PC-3 (cell line): ENCODE measurements around the gene UMPS. TPM values are rescaled to one million over a fixed set of nuclear protein-coding genes. Genes with fewer than 3 reads are reported as not detected.

Experiments
- ATAC-seq: fragments of 200-7000 bp; cut with Tn5 transposase; 2 replicates; pipeline ENCODE4 v1.9.1; 2020; ENCODE audit warnings: mild to moderate bottlenecking, moderate library complexity
- BruUV-seq: library from RNA; stranded (reverse); fragments of 400-500 nt; replicated peaks from 2 replicates; lab custom pipeline; 2021; lab: Mats Ljungman, UMichigan
- CTCF ChIA-PET: fragments of 300-600 bp; sonication (Branson Sonifier 250); formaldehyde crosslinking; loops from one replicate; lab custom pipeline; 2022; ENCODE audit warnings: antibody characterized with exemption; lab: Charles Lee
- POLR2A ChIA-PET: fragments of 300-600 bp; sonication (Branson Sonifier 250); formaldehyde crosslinking; loops from one replicate; lab custom pipeline; 2022; ENCODE audit warnings: antibody characterized with exemption; ENCODE audit not compliant: unreplicated experiment; lab: Charles Lee
- DNase-seq: peaks from one replicate; pipeline ENCODE4 v3.0.0-alpha.2; 2015
- H2AFZ ChIP-seq: fragments of 300-600 bp; sonication (generic); 2 replicates; pipeline ENCODE4 v1.6.0; 2016; ENCODE audit warnings: antibody characterized with exemption, low read length
- H3F3A ChIP-seq: fragments of 300-600 bp; sonication (generic); one replicate; pipeline ENCODE4 v1.6.0; 2017; ENCODE audit warnings: antibody characterized with exemption, low read length, control low read depth, mild to moderate bottlenecking; ENCODE audit not compliant: unreplicated experiment
- H3K27ac ChIP-seq: fragments of 300-600 bp; sonication (generic); 2 replicates; pipeline ENCODE4 v1.5.1; 2016; ENCODE audit warnings: mild to moderate bottlenecking, low read length
- H3K27me3 ChIP-seq: fragments of 300-600 bp; sonication (generic); 2 replicates; pipeline ENCODE4 v1.6.1; 2016; ENCODE audit warnings: low read length, mixed read lengths
- H3K36me3 ChIP-seq: fragments of 300-600 bp; sonication (generic); 2 replicates; pipeline ENCODE4 v1.6.1; 2016; ENCODE audit warnings: low read depth, mixed run types, low read length, mixed read lengths
- H3K4me1 ChIP-seq: fragments of 300-600 bp; sonication (generic); 2 replicates; pipeline ENCODE4 v1.5.1; 2016; ENCODE audit warnings: low read length; ENCODE audit not compliant: insufficient read depth
- H3K4me2 ChIP-seq: fragments of 300-600 bp; sonication (generic); 2 replicates; pipeline ENCODE4 v1.6.0; 2016; ENCODE audit warnings: low read length
- H3K4me3 ChIP-seq: fragments of 300-600 bp; sonication (generic); 2 replicates; pipeline ENCODE4 v1.5.1; 2016; ENCODE audit warnings: mild to moderate bottlenecking, low read length, mixed read lengths
- H3K79me2 ChIP-seq: fragments of 300-600 bp; sonication (generic); 2 replicates; pipeline ENCODE4 v1.6.1; 2017; ENCODE audit warnings: low read length, mixed read lengths
- H3K9ac ChIP-seq: fragments of 300-600 bp; sonication (generic); 2 replicates; pipeline ENCODE4 v1.6.0; 2016; ENCODE audit warnings: mild to moderate bottlenecking, low read length
- H3K9me2 ChIP-seq: fragments of 300-600 bp; sonication (generic); replicated peaks from 2 replicates; pipeline ENCODE4 v1.6.1; 2016; ENCODE audit warnings: mixed run types, low read length, mixed read lengths
- H3K9me3 ChIP-seq: fragments of 300-600 bp; sonication (generic); 2 replicates; pipeline ENCODE4 v1.6.1; 2016; ENCODE audit warnings: low read length, mixed read lengths
- H4K20me1 ChIP-seq: fragments of 300-600 bp; sonication (generic); 2 replicates; pipeline ENCODE4 v1.6.1; 2016; ENCODE audit warnings: low read length, mixed read lengths
- EZH2 ChIP-seq: fragments of 300-600 bp; sonication (generic); IDR thresholded peaks from one replicate; pipeline ENCODE4 v1.6.1; 2017; ENCODE audit warnings: antibody characterized with exemption, mild to moderate bottlenecking, low read length; ENCODE audit not compliant: unreplicated experiment
- EZH2phosphoT487 ChIP-seq: fragments of 300-600 bp; sonication (generic); IDR thresholded peaks from 2 replicates; pipeline ENCODE4 v1.6.1; 2018; ENCODE audit warnings: mild to moderate bottlenecking, antibody characterized with exemption, low read length, borderline replicate concordance
- intact Hi-C: fragments of 100-400 bp; cut with micrococcal nuclease; formaldehyde crosslinking; loops from 2 replicates; pipeline ENCODE4 v1.9.0; 2023
- total RNA-seq: library from RNA; depleted of rRNA; stranded (reverse); fragments of >200 nt; gene quantifications from 2 replicates; pipeline ENCODE4 v1.2.3, GENCODE V29; 2014
- TF ChIP-seq, protein P1 (sequence below): fragments of 300-600 bp; sonication (generic); conservative IDR thresholded peaks from 2 replicates; pipeline ENCODE4 v1.5.1; 2017; ENCODE audit warnings: antibody characterized with exemption, low read depth, mild to moderate bottlenecking, low read length

Gene UMPS
- total RNA-seq, 1 experiment from 2014 or later: 38.4 TPM

DNA sequence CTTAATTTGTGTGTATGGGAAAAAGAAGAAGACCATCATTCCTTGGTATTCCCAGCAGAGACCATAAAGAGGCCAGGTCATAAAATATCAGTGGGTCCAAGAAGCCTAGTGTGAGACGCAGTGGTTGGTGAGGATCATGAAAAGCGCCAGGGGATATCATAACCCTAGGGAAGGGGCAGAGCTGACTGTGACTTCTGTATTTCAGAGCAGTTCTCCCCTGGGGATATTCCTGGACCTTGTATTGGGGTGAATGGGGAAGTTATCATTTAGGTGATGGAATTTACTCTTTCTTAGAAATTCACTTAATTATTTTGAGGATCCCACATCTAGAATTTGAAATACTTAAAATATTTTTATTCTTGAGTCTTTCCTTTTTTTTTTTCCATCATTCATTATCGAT, 34.9 kb upstream of the UMPS start:
- BruUV-seq: no TSS peak
- no peak overlapping the region for H3K9ac ChIP-seq
- no peaks in the 10 kb centered on the region for H4K20me1 ChIP-seq
- ChIA-PET POLR2A (no interaction called here), CTCF (no interaction called here)
- H3K27me3 ChIP-seq: no peaks in the 10 kb centered on the region
- H3K9me2 ChIP-seq: no peaks in the 10 kb centered on the region
- no peak for TF ChIP-seq EZH2
- TF ChIP-seq EZH2phosphoT487: no peak
- TF ChIP-seq, protein P1, sequence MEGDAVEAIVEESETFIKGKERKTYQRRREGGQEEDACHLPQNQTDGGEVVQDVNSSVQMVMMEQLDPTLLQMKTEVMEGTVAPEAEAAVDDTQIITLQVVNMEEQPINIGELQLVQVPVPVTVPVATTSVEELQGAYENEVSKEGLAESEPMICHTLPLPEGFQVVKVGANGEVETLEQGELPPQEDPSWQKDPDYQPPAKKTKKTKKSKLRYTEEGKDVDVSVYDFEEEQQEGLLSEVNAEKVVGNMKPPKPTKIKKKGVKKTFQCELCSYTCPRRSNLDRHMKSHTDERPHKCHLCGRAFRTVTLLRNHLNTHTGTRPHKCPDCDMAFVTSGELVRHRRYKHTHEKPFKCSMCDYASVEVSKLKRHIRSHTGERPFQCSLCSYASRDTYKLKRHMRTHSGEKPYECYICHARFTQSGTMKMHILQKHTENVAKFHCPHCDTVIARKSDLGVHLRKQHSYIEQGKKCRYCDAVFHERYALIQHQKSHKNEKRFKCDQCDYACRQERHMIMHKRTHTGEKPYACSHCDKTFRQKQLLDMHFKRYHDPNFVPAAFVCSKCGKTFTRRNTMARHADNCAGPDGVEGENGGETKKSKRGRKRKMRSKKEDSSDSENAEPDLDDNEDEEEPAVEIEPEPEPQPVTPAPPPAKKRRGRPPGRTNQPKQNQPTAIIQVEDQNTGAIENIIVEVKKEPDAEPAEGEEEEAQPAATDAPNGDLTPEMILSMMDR: no peak
- DNase-seq: no peak
- no peak overlapping the region for H2AFZ ChIP-seq
- no peak overlapping the region for H3K27ac ChIP-seq
- H3K9me3 ChIP-seq: no peaks in the 10 kb centered on the region
- H3F3A ChIP-seq: no peaks in the 10 kb centered on the region
- H3K36me3 ChIP-seq: no peaks in the 10 kb centered on the region
- no peak overlapping the region for H3K4me2 ChIP-seq
- no peak for ATAC-seq
- H3K4me3 ChIP-seq: no peak overlapping the region
- no peaks in the 10 kb centered on the region for H3K4me1 ChIP-seq
- intact Hi-C loops: no loop called here
- H3K79me2 ChIP-seq: no peaks in the 10 kb centered on the region

DNA sequence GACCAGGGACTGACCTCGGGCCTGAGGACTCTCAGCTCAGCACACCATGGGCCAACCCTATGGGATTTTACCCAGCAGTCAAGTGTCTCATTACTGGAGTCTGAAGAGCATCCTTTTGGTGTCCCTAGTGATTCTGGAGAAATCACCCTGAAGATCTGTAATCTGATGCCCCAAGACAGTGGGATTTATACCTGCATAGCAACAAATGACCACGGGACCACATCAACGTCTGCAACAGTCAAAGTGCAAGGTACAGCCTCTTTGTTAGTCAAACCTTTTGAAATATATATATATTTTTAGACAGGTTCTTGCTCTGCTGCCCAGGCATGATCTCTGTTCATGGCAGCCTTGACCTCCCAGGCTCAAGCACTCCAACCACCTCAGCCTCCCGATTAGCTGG, 34.2 kb upstream of the UMPS start:
- H3K4me3 ChIP-seq: no peak overlapping the region
- DNase-seq (no peak), ATAC-seq (no peak)
- no peaks in the 10 kb centered on the region for H3K9me3 ChIP-seq
- no peaks in the 10 kb centered on the region for H3K27me3 ChIP-seq
- H3K9ac ChIP-seq: no peak overlapping the region
- no TSS peak for BruUV-seq
- H3K27ac ChIP-seq: no peak overlapping the region
- H2AFZ ChIP-seq: no peak overlapping the region
- intact Hi-C loops: no loop called here
- H3F3A ChIP-seq: no peaks in the 10 kb centered on the region
- no peak overlapping the region for H3K4me2 ChIP-seq
- no peaks in the 10 kb centered on the region for H4K20me1 ChIP-seq
- CTCF ChIA-PET: no interaction called here
- no peaks in the 10 kb centered on the region for H3K79me2 ChIP-seq
- POLR2A ChIA-PET: no interaction called here
- TF ChIP-seq EZH2 (no peak), EZH2phosphoT487 (no peak)
- TF ChIP-seq, protein P1: no peak
- no peaks in the 10 kb centered on the region for H3K36me3 ChIP-seq
- no peaks in the 10 kb centered on the region for H3K4me1 ChIP-seq
- H3K9me2 ChIP-seq: no peaks in the 10 kb centered on the region

DNA sequence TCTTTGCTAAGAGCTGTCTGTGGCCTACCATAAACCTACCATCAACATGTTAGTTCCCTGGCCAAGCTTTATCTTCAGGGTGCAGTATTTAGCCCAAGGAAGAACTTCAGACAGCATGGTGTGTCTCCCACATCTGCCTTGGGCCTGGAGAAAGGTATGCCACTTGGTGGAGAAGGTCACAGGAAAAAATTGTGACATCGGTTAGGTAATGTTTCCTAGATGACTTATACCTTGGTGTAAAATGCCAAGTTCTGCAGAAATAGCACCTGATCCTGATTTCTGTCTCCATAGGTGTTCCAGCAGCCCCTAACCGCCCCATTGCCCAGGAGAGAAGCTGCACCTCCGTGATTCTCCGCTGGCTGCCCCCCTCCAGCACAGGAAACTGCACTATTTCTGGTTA, 33.0 kb upstream of the UMPS start:
- DNase-seq: no peak
- CTCF ChIA-PET: no interaction called here

More for the DNA sequence above, 33.0 kb upstream of the UMPS start:
- no peaks in the 10 kb centered on the region for H3K9me2 ChIP-seq
- no peaks in the 10 kb centered on the region for H4K20me1 ChIP-seq
- H3K79me2 ChIP-seq: no peaks in the 10 kb centered on the region
- TF ChIP-seq EZH2 (no peak), EZH2phosphoT487 (no peak)
- TF ChIP-seq, protein P1: no peak
- H2AFZ ChIP-seq: no peak overlapping the region
- no peaks in the 10 kb centered on the region for H3F3A ChIP-seq
- 0 out of 2 replicates have a peak, but pooled peaks cover 8% of the 10 kb centered on the region for H3K27me3 ChIP-seq
- no peaks in the 10 kb centered on the region for H3K9me3 ChIP-seq
- ATAC-seq: no peak
- BruUV-seq: no TSS peak
- no peaks in the 10 kb centered on the region for H3K36me3 ChIP-seq
- no peak overlapping the region for H3K9ac ChIP-seq
- H3K27ac ChIP-seq: no peak overlapping the region
- intact Hi-C loops: no loop called here
- no peaks in the 10 kb centered on the region for H3K4me1 ChIP-seq
- H3K4me3 ChIP-seq: no peak overlapping the region
- H3K4me2 ChIP-seq: no peak overlapping the region
- POLR2A ChIA-PET: no interaction called here
